ENCODE measurements around the gene MLXIPL. TPM values are rescaled to one million over a fixed set of nuclear protein-coding genes. Genes with fewer than 3 reads are reported as not detected.

MLXIPL gene
- total and polyA plus RNA-seq, 2 donors (not counting 3 experiments of a cell fraction or from before 2014, with no cell fraction given): not detected

DNA sequence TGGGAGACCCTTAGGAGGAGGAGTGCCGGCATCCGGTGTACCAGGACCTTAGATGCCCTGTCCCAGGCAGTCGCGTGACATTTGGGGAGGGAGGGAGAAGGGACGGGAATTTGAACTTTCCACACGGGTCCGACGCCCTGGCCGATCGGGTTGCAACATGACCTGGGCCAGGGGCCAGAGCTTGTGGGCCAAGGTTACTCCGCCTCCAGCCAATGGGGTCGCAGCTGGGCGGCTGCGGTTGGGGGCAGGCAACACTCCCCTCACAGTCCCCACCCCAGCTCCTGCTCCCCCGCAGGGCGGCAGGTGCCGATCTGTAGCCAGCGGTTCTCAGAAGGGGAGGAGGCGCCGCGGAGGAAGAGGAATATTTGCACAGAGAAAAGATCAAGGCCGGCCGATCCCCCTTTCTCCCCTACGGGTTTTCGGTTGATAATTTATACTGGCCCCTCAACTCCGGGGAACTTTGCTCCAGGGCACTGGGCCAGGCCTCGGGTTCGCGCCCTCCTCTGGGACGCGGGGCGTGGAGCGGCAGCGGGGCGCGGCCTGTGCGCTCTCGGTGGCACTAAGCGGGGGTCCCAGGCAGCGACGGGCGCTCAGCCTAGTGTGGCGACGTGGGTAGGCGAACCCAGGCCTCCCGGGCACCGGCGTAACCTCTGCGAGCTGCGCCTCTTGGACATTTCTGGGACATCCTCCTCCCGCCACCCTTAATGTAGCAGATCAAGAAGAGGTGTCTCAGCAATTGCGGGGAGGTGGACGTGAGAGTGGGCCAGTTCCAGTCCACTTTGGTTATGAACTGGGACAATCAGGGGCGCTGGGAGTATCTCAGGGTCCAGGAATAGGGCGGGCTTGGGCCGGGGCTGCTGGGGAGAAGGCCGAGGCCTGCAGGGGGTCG, 1.2 kb downstream of the MLXIPL start:
- intact Hi-C loops (cut with micrococcal nuclease) (no loop called here), dilution Hi-C loops (cut with MboI; ENCODE audit: extremely low pct_ligation_motif_present, low sequenced_read_pairs) (no loop called here)
- Histone ChIP-seq H2AFZ (ENCODE audit: low read depth, low read length) (no peak overlapping the region), H3K4me1 (ENCODE audit: control insufficient read depth, extremely low read depth, insufficient read depth, low read length) (peaks cover 3% of the 10 kb centered on the region), H3K36me3 (ENCODE audit: control insufficient read depth in 2 of 2, extremely low read depth in 1 of 2, insufficient read depth in 2 of 2, low read length in 2 of 2) (no peaks in the 10 kb centered on the region), H3K4me2 (ENCODE audit: insufficient read depth, low read length) (no peak overlapping the region), H3K27ac (ENCODE audit: insufficient read depth, low read depth, low read length) (no peak overlapping the region), H3K79me2 (ENCODE audit: control insufficient read depth, insufficient read depth, low read length) (no peaks in the 10 kb centered on the region), H3K9me3 (replicated peaks; ENCODE audit: control insufficient read depth, insufficient read depth, low read length) (no peaks in the 10 kb centered on the region), H3K27me3 (ENCODE audit: control insufficient read depth in 2 of 2, insufficient read depth in 2 of 2, low read length in 2 of 2) (peaks cover 25 to 39% of the 10 kb centered on the region in 2 experiments), H3K4me3 (replicated peaks in 1 of 3; ENCODE audit: insufficient read depth in 1 of 3, low read depth in 1 of 3, low read length in 3 of 3) (no peak overlapping the region), H3K9ac (replicated peaks; ENCODE audit: extremely low read depth, insufficient read depth, low read length) (no peak overlapping the region), H3K9me1 (replicated peaks; ENCODE audit: control insufficient read depth, extremely low read depth, insufficient read depth, low read length) (no peaks in the 10 kb centered on the region), H4K20me1 (replicated peaks; ENCODE audit: control insufficient read depth, extremely low read depth, insufficient read depth, low read length) (no peaks in the 10 kb centered on the region)
- no TSS peak for BruUV-seq (replicated peaks)
- ChIA-PET POLR2A (interaction anchor here (1.0 kb wide), 1 partner anchor 13 kb away, joined by 5 read pairs; no protein-coding TSS in a partner anchor), CTCF (interaction anchor here (1.1 to 2.6 kb wide), 4 partner anchors 12 to 45 kb away, joined by 3 to 22 read pairs (median 4); partner anchors contain the start of gene VPS37D)
- no peak for DNase-seq (ENCODE audit: low read depth, low spot score)
- TF ChIP-seq EZH2 (IDR thresholded peaks at IDR 0.05; ENCODE audit: borderline replicate concordance, low read depth, low read length, severe bottlenecking): peak; percentile 95
- no peak for TF ChIP-seq GATA2 (IDR thresholded peaks at IDR 0.05; ENCODE audit: insufficient read depth, insufficient read length, low read depth, low read length)
- no peak for TF ChIP-seq FOS (IDR thresholded peaks at IDR 0.05; ENCODE audit: borderline replicate concordance, insufficient read depth, low read length)
- TF ChIP-seq, protein P1, sequence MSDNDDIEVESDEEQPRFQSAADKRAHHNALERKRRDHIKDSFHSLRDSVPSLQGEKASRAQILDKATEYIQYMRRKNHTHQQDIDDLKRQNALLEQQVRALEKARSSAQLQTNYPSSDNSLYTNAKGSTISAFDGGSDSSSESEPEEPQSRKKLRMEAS (IDR thresholded peaks at IDR 0.05; ENCODE audit: insufficient read depth, insufficient read length): no peak
- no peak for FAIRE-seq

DNA sequence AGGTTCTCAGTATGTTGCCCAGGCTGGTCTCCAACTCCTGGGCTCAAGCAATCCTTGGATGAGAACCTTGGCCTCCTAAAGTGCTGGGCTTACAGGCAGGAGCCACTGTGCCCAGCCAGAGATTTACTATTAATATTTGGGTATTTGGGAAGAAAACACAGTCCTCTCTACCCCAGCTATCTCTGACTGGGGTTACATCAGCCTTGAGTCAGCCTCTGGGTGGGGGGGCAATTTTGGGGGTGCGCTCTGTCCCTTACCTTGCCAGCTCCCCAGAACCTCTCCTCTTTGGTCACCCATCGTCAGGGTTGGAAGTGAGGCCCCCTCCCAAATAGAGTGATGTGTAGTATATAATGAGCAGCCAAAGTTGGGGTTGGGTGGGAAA, 1.8 kb downstream of the MLXIPL start:
- Histone ChIP-seq H3K9me1 (replicated peaks; ENCODE audit: control insufficient read depth, extremely low read depth, insufficient read depth, low read length) (no peaks in the 10 kb centered on the region), H3K9ac (replicated peaks; ENCODE audit: extremely low read depth, insufficient read depth, low read length) (no peak overlapping the region), H3K4me3 (replicated peaks in 1 of 3; ENCODE audit: insufficient read depth in 1 of 3, low read depth in 1 of 3, low read length in 3 of 3) (no peak overlapping the region), H4K20me1 (replicated peaks; ENCODE audit: control insufficient read depth, extremely low read depth, insufficient read depth, low read length) (no peaks in the 10 kb centered on the region), H3K27me3 (ENCODE audit: control insufficient read depth in 2 of 2, insufficient read depth in 2 of 2, low read length in 2 of 2) (peaks cover 25 to 33% of the 10 kb centered on the region in 2 experiments), H3K36me3 (ENCODE audit: control insufficient read depth in 2 of 2, extremely low read depth in 1 of 2, insufficient read depth in 2 of 2, low read length in 2 of 2) (no peaks in the 10 kb centered on the region), H3K79me2 (ENCODE audit: control insufficient read depth, insufficient read depth, low read length) (no peaks in the 10 kb centered on the region), H3K9me3 (replicated peaks; ENCODE audit: control insufficient read depth, insufficient read depth, low read length) (no peaks in the 10 kb centered on the region), H3K4me2 (ENCODE audit: insufficient read depth, low read length) (no peak overlapping the region), H2AFZ (ENCODE audit: low read depth, low read length) (no peak overlapping the region), H3K27ac (ENCODE audit: insufficient read depth, low read depth, low read length) (no peak overlapping the region), H3K4me1 (ENCODE audit: control insufficient read depth, extremely low read depth, insufficient read depth, low read length) (peaks cover 3% of the 10 kb centered on the region)
- BruUV-seq (replicated peaks): no TSS peak
- dilution Hi-C loops (cut with MboI; ENCODE audit: extremely low pct_ligation_motif_present, low sequenced_read_pairs): no loop called here
- intact Hi-C loops (cut with micrococcal nuclease): no loop called here
- TF ChIP-seq MYC (IDR thresholded peaks at IDR 0.05; ENCODE audit: low read depth, low read length): no peak
- TF ChIP-seq EZH2 (IDR thresholded peaks at IDR 0.05; ENCODE audit: borderline replicate concordance, low read depth, low read length, severe bottlenecking): no peak
- TF ChIP-seq, protein P2, sequence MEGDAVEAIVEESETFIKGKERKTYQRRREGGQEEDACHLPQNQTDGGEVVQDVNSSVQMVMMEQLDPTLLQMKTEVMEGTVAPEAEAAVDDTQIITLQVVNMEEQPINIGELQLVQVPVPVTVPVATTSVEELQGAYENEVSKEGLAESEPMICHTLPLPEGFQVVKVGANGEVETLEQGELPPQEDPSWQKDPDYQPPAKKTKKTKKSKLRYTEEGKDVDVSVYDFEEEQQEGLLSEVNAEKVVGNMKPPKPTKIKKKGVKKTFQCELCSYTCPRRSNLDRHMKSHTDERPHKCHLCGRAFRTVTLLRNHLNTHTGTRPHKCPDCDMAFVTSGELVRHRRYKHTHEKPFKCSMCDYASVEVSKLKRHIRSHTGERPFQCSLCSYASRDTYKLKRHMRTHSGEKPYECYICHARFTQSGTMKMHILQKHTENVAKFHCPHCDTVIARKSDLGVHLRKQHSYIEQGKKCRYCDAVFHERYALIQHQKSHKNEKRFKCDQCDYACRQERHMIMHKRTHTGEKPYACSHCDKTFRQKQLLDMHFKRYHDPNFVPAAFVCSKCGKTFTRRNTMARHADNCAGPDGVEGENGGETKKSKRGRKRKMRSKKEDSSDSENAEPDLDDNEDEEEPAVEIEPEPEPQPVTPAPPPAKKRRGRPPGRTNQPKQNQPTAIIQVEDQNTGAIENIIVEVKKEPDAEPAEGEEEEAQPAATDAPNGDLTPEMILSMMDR (IDR thresholded peaks at IDR 0.05; ENCODE audit: extremely low read depth in 1 of 2, insufficient read depth in 1 of 2, low read depth in 1 of 2, low read length in 2 of 2): no peak
- TF ChIP-seq GATA2 (IDR thresholded peaks at IDR 0.05; ENCODE audit: insufficient read depth, insufficient read length, low read depth, low read length): no peak
- TF ChIP-seq JUN (IDR thresholded peaks at IDR 0.05; ENCODE audit: borderline replicate concordance, insufficient read depth, insufficient read length, low read depth): no peak
- TF ChIP-seq POLR2AphosphoS5 (IDR thresholded peaks at IDR 0.05; ENCODE audit: insufficient read depth, low read depth, low read length): no peak
- TF ChIP-seq, protein P1 (IDR thresholded peaks at IDR 0.05; ENCODE audit: insufficient read depth, insufficient read length): no peak
- TF ChIP-seq POLR2A (IDR thresholded peaks at IDR 0.05; ENCODE audit: low read depth, low read length): no peak
- TF ChIP-seq FOS (IDR thresholded peaks at IDR 0.05; ENCODE audit: borderline replicate concordance, insufficient read depth, low read length): no peak
- DNase-seq (ENCODE audit: low read depth, low spot score) (no peak), FAIRE-seq (no peak)
- POLR2A ChIA-PET: interaction anchor here (1.0 kb wide), 1 partner anchor 13 kb away, joined by 5 read pairs; no protein-coding TSS in a partner anchor
- CTCF ChIA-PET: interaction anchor here (1.1 to 2.6 kb wide), 4 partner anchors 12 to 45 kb away, joined by 3 to 22 read pairs (median 4); partner anchors contain the start of gene VPS37D

Data from endothelial cell of umbilical vein (primary cell).